CD4-positive, alpha-beta T cell (primary cell): Measurements from ENCODE around the gene ZC3H8. TPM values are rescaled to one million over a fixed set of nuclear protein-coding genes. Genes with fewer than 3 reads are reported as not detected.

Source experiments
- ATAC-seq: fragments of 200-7000 bp; cut with Tn5 transposase; one replicate; pipeline ENCODE4 v1.10.0; 2022; ENCODE audit warnings: mild to moderate bottlenecking; ENCODE audit not compliant: poor library complexity
- CTCF ChIA-PET: fragments of 350-600 bp; sonication (Branson Sonifier 250); formaldehyde crosslinking; loops from one replicate; lab custom pipeline; 2021; ENCODE audit warnings: antibody characterized with exemption, inconsistent platforms; lab: Charles Lee
- POLR2A ChIA-PET: fragments of 350-600 bp; sonication (Branson Sonifier 250); formaldehyde crosslinking; loops from one replicate; lab custom pipeline; 2021; ENCODE audit warnings: antibody characterized with exemption, inconsistent platforms; lab: Charles Lee
- DNase-seq, 14 experiments: peaks; one replicate each; pipeline ENCODE4 v3.0.0-alpha.2; 2013 to 2020; ENCODE audit warnings: mixed read lengths in 2 of 14
- H3K27ac ChIP-seq, 2 donors: one replicate each; pipeline versions ENCODE4 v1.5.1 to v1.7.0; 2013; ENCODE audit warnings: low read length in 2 of 2, low read depth in 1 of 2, mild to moderate bottlenecking in 1 of 2
- H3K27me3 ChIP-seq, 2 experiments: 1 replicate in 1 of 2; 2 replicates in 1 of 2; pipeline versions ENCODE4 v1.6.1 to v1.7.0; 2013; ENCODE audit warnings: low read length in 2 of 2, control low read depth in 1 of 2, mild to moderate bottlenecking in 1 of 2, moderate library complexity in 1 of 2; ENCODE audit not compliant: insufficient read depth in 2 of 2, control insufficient read depth in 1 of 2
- H3K36me3 ChIP-seq: one replicate; pipeline ENCODE4 v1.6.1; 2013; ENCODE audit warnings: low read length, control low read depth; ENCODE audit not compliant: insufficient read depth
- H3K4me1 ChIP-seq: one replicate; pipeline ENCODE4 v1.6.1; 2013; ENCODE audit warnings: low read length, control low read depth; ENCODE audit not compliant: insufficient read depth
- H3K4me3 ChIP-seq: one replicate; pipeline ENCODE4 v1.5.1; 2013; ENCODE audit warnings: mild to moderate bottlenecking, low read length, moderate library complexity
- H3K9me3 ChIP-seq, 2 experiments: 1 replicate in 1 of 2; 2 replicates in 1 of 2; pipeline versions ENCODE4 v1.6.1 to v1.7.0; 2013; ENCODE audit warnings: low read length in 2 of 2, mild to moderate bottlenecking in 2 of 2, control low read depth in 1 of 2, moderate library complexity in 1 of 2; ENCODE audit not compliant: control insufficient read depth in 1 of 2, insufficient read depth in 1 of 2
- H3K27ac Mint-ChIP-seq: one replicate; pipeline ENCODE4 v1.8.0; 2020; ENCODE audit warnings: mixed read lengths
- H3K27me3 Mint-ChIP-seq: one replicate; pipeline ENCODE4 v1.8.0; 2021; ENCODE audit warnings: mixed read lengths
- H3K36me3 Mint-ChIP-seq: one replicate; pipeline ENCODE4 v1.8.0; 2021; ENCODE audit warnings: low read depth, mixed read lengths
- H3K4me1 Mint-ChIP-seq: one replicate; pipeline ENCODE4 v1.8.0; 2021; ENCODE audit warnings: low read depth, mixed read lengths
- H3K4me3 Mint-ChIP-seq: one replicate; pipeline ENCODE4 v1.8.0; 2020; ENCODE audit warnings: mild to moderate bottlenecking, mixed read lengths
- H3K9me3 Mint-ChIP-seq: one replicate; pipeline ENCODE4 v1.8.0; 2020; ENCODE audit warnings: mixed read lengths
- intact Hi-C, 2 experiments: fragments of 100-400 bp; cut with DNase I in 1 of 2; cut with micrococcal nuclease in 1 of 2; formaldehyde crosslinking; loops; one replicate each; pipeline versions ENCODE4 v1.15.1 to v1.9.0; 2023 to 2025; cut with DNase I, micrococcal nuclease
- total RNA-seq, 174 experiments: library from RNA in 2 of 174; stranded (reverse) in 2 of 174; gene quantifications; one replicate each; pipeline ENCODE4 v1.2.3 and lab custom pipeline; 2021 to 2026
- TF ChIP-seq, protein P1 (sequence below): fragments of 200-600 bp; IDR thresholded peaks from one replicate; pipeline ENCODE4 v1.8.0; 2022; ENCODE audit warnings: antibody characterized with exemption, mild to moderate bottlenecking

ZC3H8 gene
- total RNA-seq, 2 experiments from 2014 or later, result 10.2 to 16.2 TPM

DNA sequence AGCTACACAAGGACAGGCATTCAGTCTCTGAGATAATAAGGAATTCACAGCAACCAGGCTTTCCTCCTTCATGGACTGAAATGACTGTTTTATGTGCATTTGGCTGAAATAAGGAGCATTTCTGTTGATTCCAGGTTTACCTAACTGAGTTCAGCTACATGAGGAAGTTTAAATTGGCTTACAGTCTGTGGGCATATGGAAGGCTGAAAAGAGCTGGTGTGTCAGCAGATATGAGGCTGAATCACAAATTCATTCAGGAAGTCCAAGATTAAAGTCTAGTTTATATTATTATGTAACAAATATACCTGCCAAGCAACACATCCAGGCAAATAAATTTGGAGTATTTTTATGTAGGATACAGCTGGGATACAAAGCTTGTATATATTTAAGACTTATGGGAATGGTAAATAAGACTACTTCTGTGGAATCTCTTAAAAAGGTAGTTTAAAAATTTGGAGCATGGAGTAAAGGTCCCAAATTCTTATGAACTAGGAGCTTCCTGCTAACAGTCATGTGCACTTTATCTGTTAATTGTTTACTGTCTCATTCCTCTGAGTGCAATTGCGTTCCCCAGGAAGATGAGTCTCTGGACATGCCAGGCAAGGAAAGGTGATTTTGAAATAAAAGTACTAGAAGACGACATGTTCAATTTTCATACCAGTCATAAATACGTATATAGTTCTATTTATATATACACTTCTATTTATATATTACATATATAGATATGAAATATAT lies 53.0 kb downstream of the ZC3H8 start:
- no peaks in the 10 kb centered on the region for H3K27me3 Mint-ChIP-seq
- Histone ChIP-seq H3K4me3 (no peak overlapping the region), H3K27me3 (no peaks in the 10 kb centered on the region), H3K36me3 (peaks cover 13% of the 10 kb centered on the region), H3K9me3 (peaks cover 0 to 14% of the 10 kb centered on the region in 2 experiments), H3K4me1 (no peaks in the 10 kb centered on the region), H3K27ac (no peak overlapping the region)
- no peak overlapping the region for H3K27ac Mint-ChIP-seq
- ChIA-PET POLR2A (interaction anchor here (3.4 kb wide), 1 partner anchor 20 kb away, joined by 15 read pairs; no protein-coding TSS in a partner anchor), CTCF (no interaction called here)
- H3K9me3 Mint-ChIP-seq, result peaks cover 8% of the 10 kb centered on the region
- intact Hi-C loops, result no loop called here
- TF ChIP-seq, protein P1, sequence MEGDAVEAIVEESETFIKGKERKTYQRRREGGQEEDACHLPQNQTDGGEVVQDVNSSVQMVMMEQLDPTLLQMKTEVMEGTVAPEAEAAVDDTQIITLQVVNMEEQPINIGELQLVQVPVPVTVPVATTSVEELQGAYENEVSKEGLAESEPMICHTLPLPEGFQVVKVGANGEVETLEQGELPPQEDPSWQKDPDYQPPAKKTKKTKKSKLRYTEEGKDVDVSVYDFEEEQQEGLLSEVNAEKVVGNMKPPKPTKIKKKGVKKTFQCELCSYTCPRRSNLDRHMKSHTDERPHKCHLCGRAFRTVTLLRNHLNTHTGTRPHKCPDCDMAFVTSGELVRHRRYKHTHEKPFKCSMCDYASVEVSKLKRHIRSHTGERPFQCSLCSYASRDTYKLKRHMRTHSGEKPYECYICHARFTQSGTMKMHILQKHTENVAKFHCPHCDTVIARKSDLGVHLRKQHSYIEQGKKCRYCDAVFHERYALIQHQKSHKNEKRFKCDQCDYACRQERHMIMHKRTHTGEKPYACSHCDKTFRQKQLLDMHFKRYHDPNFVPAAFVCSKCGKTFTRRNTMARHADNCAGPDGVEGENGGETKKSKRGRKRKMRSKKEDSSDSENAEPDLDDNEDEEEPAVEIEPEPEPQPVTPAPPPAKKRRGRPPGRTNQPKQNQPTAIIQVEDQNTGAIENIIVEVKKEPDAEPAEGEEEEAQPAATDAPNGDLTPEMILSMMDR, result no peak
- H3K4me3 Mint-ChIP-seq, result no peak overlapping the region
- peaks cover 49% of the 10 kb centered on the region for H3K36me3 Mint-ChIP-seq
- ATAC-seq (no peak), DNase-seq (no peak)
- peaks cover 6% of the 10 kb centered on the region for H3K4me1 Mint-ChIP-seq

DNA sequence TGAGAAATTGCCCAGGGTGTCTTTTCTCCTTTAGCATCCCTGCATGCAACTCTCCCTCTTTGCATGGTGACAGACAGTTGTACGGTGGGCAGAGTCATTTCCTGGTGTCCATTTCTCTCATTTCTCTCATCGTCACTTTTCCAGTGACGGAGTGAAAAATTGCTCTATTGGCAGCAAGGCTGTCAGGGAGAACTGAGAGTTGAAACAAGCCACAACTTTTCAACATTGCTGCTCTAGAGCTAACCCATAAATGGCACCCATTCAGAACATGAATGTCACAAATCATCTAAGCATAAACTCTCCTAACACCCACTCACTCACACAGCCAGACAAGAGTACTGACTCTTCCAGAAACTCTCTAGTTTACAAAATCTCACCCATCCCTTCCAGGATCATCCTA lies 55.7 kb downstream of the ZC3H8 start:
- POLR2A ChIA-PET, result interaction anchor here (0.9 kb wide), 1 partner anchor 44 kb away, joined by 3 read pairs; no protein-coding TSS in a partner anchor
- Histone ChIP-seq H3K36me3 (peaks cover 13% of the 10 kb centered on the region), H3K27ac (no peak overlapping the region), H3K4me3 (no peak overlapping the region), H3K9me3 (peaks cover 0 to 9% of the 10 kb centered on the region in 2 experiments), H3K27me3 (no peaks in the 10 kb centered on the region), H3K4me1 (peaks cover 18% of the 10 kb centered on the region)
- CTCF ChIA-PET, result no interaction called here
- DNase-seq, result no peak
- Mint-ChIP-seq H3K27ac (no peak overlapping the region), H3K4me1 (peaks cover 31% of the 10 kb centered on the region), H3K36me3 (peaks cover 56% of the 10 kb centered on the region), H3K9me3 (peaks cover 3% of the 10 kb centered on the region), H3K27me3 (no peaks in the 10 kb centered on the region), H3K4me3 (no peak overlapping the region)
- TF ChIP-seq, protein P1, result no peak
- intact Hi-C loops, result no loop called here
- ATAC-seq, result no peak

DNA sequence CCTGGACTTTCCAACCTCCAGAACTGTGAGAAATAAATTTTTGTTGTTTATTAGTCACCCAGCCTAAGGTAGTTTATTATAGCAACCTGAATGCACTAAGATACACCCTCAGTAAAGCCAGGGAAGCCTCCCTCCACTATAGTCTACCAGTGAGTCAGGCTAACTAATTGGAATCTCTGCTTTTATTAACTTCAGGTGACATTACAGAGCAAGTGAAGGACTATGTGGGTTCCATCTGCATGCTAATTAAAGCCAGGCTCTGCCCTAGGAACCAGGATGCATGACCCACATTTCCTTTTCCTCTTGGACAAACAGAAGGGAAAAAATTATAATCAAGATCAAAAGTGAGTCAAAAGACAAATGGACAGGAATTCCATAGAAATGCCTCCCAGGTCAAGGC lies 56.1 kb downstream of the ZC3H8 start:
- TF ChIP-seq, protein P1, result no peak
- Histone ChIP-seq H3K27ac (no peak overlapping the region), H3K4me1 (peaks cover 22% of the 10 kb centered on the region), H3K27me3 (no peaks in the 10 kb centered on the region), H3K36me3 (peaks cover 13% of the 10 kb centered on the region), H3K4me3 (no peak overlapping the region), H3K9me3 (peaks cover 0 to 5% of the 10 kb centered on the region in 2 experiments)
- peaks cover 54% of the 10 kb centered on the region for H3K36me3 Mint-ChIP-seq
- H3K4me3 Mint-ChIP-seq, result no peak overlapping the region
- intact Hi-C loops, result no loop called here
- ATAC-seq, result no peak
- peaks cover 2% of the 10 kb centered on the region for H3K9me3 Mint-ChIP-seq
- H3K4me1 Mint-ChIP-seq, result peaks cover 35% of the 10 kb centered on the region
- no peak overlapping the region for H3K27ac Mint-ChIP-seq
- POLR2A ChIA-PET, result no interaction called here
- DNase-seq, result no peak
- CTCF ChIA-PET, result no interaction called here
- H3K27me3 Mint-ChIP-seq, result no peaks in the 10 kb centered on the region
